Astrocyte (in vitro differentiated cells and primary cell): ENCODE measurements around the gene DCST2. TPM values are rescaled to one million over a fixed set of nuclear protein-coding genes. Genes with fewer than 3 reads are reported as not detected.
"Not testable (repeated sequence)": the region's sequence is repeated elsewhere in the genome, so short reads cannot be mapped to it uniquely, and the experiment has no call there.

Experiments
- DNase-seq: peaks from one replicate; pipeline ENCODE4 v3.0.0-alpha.2; 2010; ENCODE audit warnings: low read depth
- FAIRE-seq: peaks from 2 replicates; lab custom pipeline; 2011; peaks lifted over from hg19 to GRCh38; lab: Jason Lieb, UNC
- H2AFZ ChIP-seq: 2 replicates; pipeline ENCODE4 v1.6.0; 2012; ENCODE audit warnings: low read depth, low read length, inconsistent platforms
- H3K27ac ChIP-seq: 2 replicates; pipeline ENCODE4 v1.5.1; 2011; ENCODE audit warnings: low read depth, low read length, inconsistent platforms
- H3K27me3 ChIP-seq: 2 replicates; pipeline ENCODE4 v1.6.0; 2011; ENCODE audit warnings: low read length, inconsistent platforms; ENCODE audit not compliant: insufficient read depth
- H3K36me3 ChIP-seq: 2 replicates; pipeline ENCODE4 v1.5.1; 2011; ENCODE audit warnings: low read length, inconsistent platforms; ENCODE audit not compliant: insufficient read depth
- H3K4me1 ChIP-seq: 2 replicates; pipeline ENCODE4 v1.5.1; 2011; ENCODE audit warnings: low read length, inconsistent platforms; ENCODE audit not compliant: insufficient read depth
- H3K4me2 ChIP-seq: 2 replicates; pipeline ENCODE4 v1.6.0; 2012; ENCODE audit warnings: low read length, inconsistent platforms
- H3K4me3 ChIP-seq: 2 replicates; pipeline ENCODE4 v1.5.1; 2011; ENCODE audit warnings: low read depth, mild to moderate bottlenecking, low read length, inconsistent platforms; ENCODE audit not compliant: insufficient read depth
- H3K79me2 ChIP-seq: 2 replicates; pipeline ENCODE4 v1.6.0; 2012; ENCODE audit warnings: mild to moderate bottlenecking, low read length, inconsistent platforms; ENCODE audit not compliant: insufficient read depth
- H3K9ac ChIP-seq: 2 replicates; pipeline ENCODE4 v1.6.0; 2012; ENCODE audit warnings: mild to moderate bottlenecking, low read length, inconsistent platforms
- H3K9me3 ChIP-seq: 2 replicates; pipeline ENCODE4 v1.5.1; 2012; ENCODE audit warnings: low read depth, mild to moderate bottlenecking, low read length, inconsistent platforms; ENCODE audit not compliant: insufficient read depth
- H4K20me1 ChIP-seq: 2 replicates; pipeline ENCODE4 v1.6.0; 2012; ENCODE audit warnings: low read length, inconsistent platforms; ENCODE audit not compliant: insufficient read depth
- H3K27ac Mint-ChIP-seq: one replicate; pipeline ENCODE4 v1.8.0; 2021; ENCODE audit warnings: mild to moderate bottlenecking, mixed read lengths; ENCODE audit not compliant: unreplicated experiment
- H3K27me3 Mint-ChIP-seq: one replicate; pipeline ENCODE4 v1.8.0; 2021; ENCODE audit warnings: low read depth, mixed read lengths; ENCODE audit not compliant: unreplicated experiment
- H3K36me3 Mint-ChIP-seq: one replicate; pipeline ENCODE4 v1.8.0; 2021; ENCODE audit warnings: low read depth, mixed read lengths; ENCODE audit not compliant: unreplicated experiment
- H3K4me1 Mint-ChIP-seq: one replicate; pipeline ENCODE4 v1.8.0; 2021; ENCODE audit warnings: low read depth, mixed read lengths; ENCODE audit not compliant: unreplicated experiment
- H3K4me3 Mint-ChIP-seq: one replicate; pipeline ENCODE4 v1.8.0; 2021; ENCODE audit warnings: mild to moderate bottlenecking, moderate library complexity, mixed read lengths; ENCODE audit not compliant: unreplicated experiment
- H3K9me3 Mint-ChIP-seq: one replicate; pipeline ENCODE4 v1.8.0; 2021; ENCODE audit warnings: mild to moderate bottlenecking, mixed read lengths; ENCODE audit not compliant: unreplicated experiment
- CTCF ChIP-seq: IDR thresholded peaks from 2 replicates; pipeline ENCODE4 v1.5.1; 2011; ENCODE audit warnings: low read depth, mild to moderate bottlenecking, inconsistent platforms, low read length, moderate library complexity; ENCODE audit not compliant: insufficient read depth
- EZH2 ChIP-seq: IDR thresholded peaks from 2 replicates; pipeline ENCODE4 v1.6.1; 2012; ENCODE audit warnings: mild to moderate bottlenecking, low read length, inconsistent platforms; ENCODE audit not compliant: insufficient read depth
- total RNA-seq: library from RNA; stranded (reverse); gene quantifications from 2 replicates; pipeline ENCODE4 v1.2.1, GENCODE V29; 2021

The DCST2 gene
- total RNA-seq, 1 donor from 2014 or later = 0.34 TPM

GRCh38 chr1:154988058-154988954 lies 45.3 kb downstream of the DCST2 start:
- Histone ChIP-seq H3K4me2 (no peak overlapping the region), H3K27me3 (no peaks in the 10 kb centered on the region), H3K9me3 (no peaks in the 10 kb centered on the region), H3K4me3 (no peak overlapping the region), H3K36me3 (peaks cover 24% of the 10 kb centered on the region), H3K79me2 (peaks cover 56% of the 10 kb centered on the region), H3K9ac (no peak overlapping the region), H2AFZ (no peak overlapping the region), H3K27ac (no peak overlapping the region), H3K4me1 (peaks cover 8% of the 10 kb centered on the region), H4K20me1 (peaks cover 29% of the 10 kb centered on the region)
- TF ChIP-seq EZH2 (no peak), CTCF (no peak)
- H3K27ac Mint-ChIP-seq = no peak overlapping the region
- no peak for FAIRE-seq
- no peak overlapping the region for H3K4me3 Mint-ChIP-seq
- no peaks in the 10 kb centered on the region for H3K27me3 Mint-ChIP-seq
- H3K9me3 Mint-ChIP-seq = no peaks in the 10 kb centered on the region
- DNase-seq = no peak
- peaks cover 9% of the 10 kb centered on the region for H3K36me3 Mint-ChIP-seq
- H3K4me1 Mint-ChIP-seq = peaks cover 14% of the 10 kb centered on the region

- no peak for FAIRE-seq
- peaks cover 13% of the 10 kb centered on the region for H3K4me1 ChIP-seq
- no peak overlapping the region for H3K27ac Mint-ChIP-seq
These were observed 46.3 kb downstream of the DCST2 start for GRCh38 chr1:154987326-154987725.

GRCh38 chr1:154986736-154987135 lies 46.8 kb downstream of the DCST2 start:
- not testable (repeated sequence) for H2AFZ ChIP-seq, H3K36me3 Mint-ChIP-seq, DNase-seq, H3K4me2 ChIP-seq, H3K4me3 ChIP-seq, FAIRE-seq, H3K27ac ChIP-seq, H3K27me3 ChIP-seq, H3K27me3 Mint-ChIP-seq, H3K4me1 Mint-ChIP-seq, H3K4me3 Mint-ChIP-seq, H3K27ac Mint-ChIP-seq, H3K9ac ChIP-seq, H3K9me3 Mint-ChIP-seq, H3K9me3 ChIP-seq
- Histone ChIP-seq H3K36me3 (peaks cover 24% of the 10 kb centered on the region), H3K4me1 (peaks cover 14% of the 10 kb centered on the region), H4K20me1 (peaks cover 29% of the 10 kb centered on the region), H3K79me2 (peaks cover 59% of the 10 kb centered on the region)

More at GRCh38 chr1:154987326-154987725, 46.3 kb downstream of the DCST2 start:
- Histone ChIP-seq H3K36me3 (peaks cover 24% of the 10 kb centered on the region), H2AFZ (no peak overlapping the region), H3K9me3 (no peaks in the 10 kb centered on the region), H3K4me3 (no peak overlapping the region), H3K27ac (no peak overlapping the region), H3K27me3 (no peaks in the 10 kb centered on the region), H4K20me1 (peaks cover 29% of the 10 kb centered on the region), H3K9ac (no peak overlapping the region), H3K4me2 (no peak overlapping the region), H3K79me2 (peaks cover 59% of the 10 kb centered on the region)
- Mint-ChIP-seq H3K9me3 (no peaks in the 10 kb centered on the region), H3K27me3 (no peaks in the 10 kb centered on the region), H3K36me3 (peaks cover 7% of the 10 kb centered on the region), H3K4me1 (peaks cover 5% of the 10 kb centered on the region), H3K4me3 (no peak overlapping the region)
- TF ChIP-seq CTCF = no peak
- TF ChIP-seq EZH2 = no peak
- DNase-seq = no peak
